NT2/D1 (cell line): Measurements from ENCODE around the gene PHGDH.

Experiments used
- SUZ12 ChIP-seq: IDR thresholded peaks from 2 replicates; pipeline ENCODE4 v1.6.1; 2011; ENCODE audit not compliant: insufficient read length, insufficient read depth; ENCODE audit errors: extremely low read depth
- YY1 ChIP-seq: IDR thresholded peaks from 2 replicates; pipeline ENCODE4 v1.6.1; 2011; ENCODE audit not compliant: insufficient read length, insufficient read depth

GRCh38 chr1:119683893-119684292 is 27.8 kb upstream of the PHGDH start:
- TF ChIP-seq SUZ12 (no peak), YY1 (no peak)
